HepG2 (cell line): ENCODE results near the gene AJM1. TPM values are rescaled to one million over a fixed set of nuclear protein-coding genes. Genes with fewer than 3 reads are reported as not detected.

Source experiments
- ATF7 ChIP-seq, 2 experiments: fragments of 450-650 bp in 1 of 2; sonication (generic) in 1 of 2; formaldehyde crosslinking in 1 of 2; IDR thresholded peaks; 2 replicates each; pipeline versions ENCODE4 v1.4.0 to v1.6.1; 2016 to 2020; ENCODE audit warnings: antibody characterized with exemption in 1 of 2, mild to moderate bottlenecking in 1 of 2, missing genetic modification reagents in 1 of 2
- NFRKB ChIP-seq: fragments of 450-650 bp; IDR thresholded peaks from 2 replicates; pipeline ENCODE4 v1.6.1; 2017
- PHF20 ChIP-seq: sonication (generic); formaldehyde crosslinking; IDR thresholded peaks from 2 replicates; pipeline ENCODE4 v1.5.0; 2020; ENCODE audit warnings: mild to moderate bottlenecking, missing genetic modification reagents
- RFXAP ChIP-seq: sonication (generic); formaldehyde crosslinking; IDR thresholded peaks from 2 replicates; pipeline ENCODE4 v1.4.0; 2020; ENCODE audit warnings: missing genetic modification reagents, borderline replicate concordance
- SOX13 ChIP-seq, 3 experiments: fragments of 450-650 bp in 1 of 3; sonication (generic) in 1 of 3; formaldehyde crosslinking in 1 of 3; IDR thresholded peaks in 2 of 3; conservative IDR thresholded peaks in 1 of 3; 2 replicates each; pipeline versions ENCODE4 v1.5.0 to v1.6.1; 2016 to 2020; ENCODE audit warnings: antibody characterized with exemption in 1 of 3, mild to moderate bottlenecking in 1 of 3, missing compliant biosample characterization in 1 of 3, missing genetic modification reagents in 1 of 3, moderate library complexity in 1 of 3
- SSRP1 ChIP-seq: IDR thresholded peaks from 2 replicates; pipeline ENCODE4 v1.6.1; 2016; ENCODE audit warnings: control low read depth
- ZNF230 ChIP-seq: sonication (generic); formaldehyde crosslinking; IDR thresholded peaks from 2 replicates; pipeline ENCODE4 v1.4.0; 2020; ENCODE audit warnings: mild to moderate bottlenecking, missing genetic modification reagents
- polyA plus RNA-seq, 8 experiments: library from polyadenylated mRNA; depleted of rRNA in 3 of 8; stranded (reverse) in 7 of 8; unstranded in 1 of 8; fragments of >200 nt; fragmentation: Illumina TruSeq in 4 of 8; extraction: Trizol in 4 of 8; gene quantifications; 2 replicates each; pipeline versions ENCODE4 v1.2.1 to v1.2.3, GENCODE V29; 2011 to 2016; ENCODE audit warnings: low read depth in 4 of 8, missing spikeins in 1 of 8, mixed read lengths in 1 of 8; ENCODE audit not compliant: insufficient read depth in 1 of 8
- total RNA-seq, 5 experiments: library from RNA; depleted of rRNA; stranded (reverse); fragments of >200 nt; fragmentation: Illumina TruSeq; extraction: Trizol; gene quantifications; 2 replicates each; pipeline ENCODE4 v1.2.3, GENCODE V29; 2016; ENCODE audit warnings: low read depth in 1 of 5
- TF ChIP-seq, protein P1 (sequence below): sonication (generic); formaldehyde crosslinking; IDR thresholded peaks from 2 replicates; pipeline ENCODE4 v1.4.0; 2020; ENCODE audit warnings: low read depth, mild to moderate bottlenecking, missing genetic modification reagents
- TF ChIP-seq, protein P2 (sequence below): sonication (generic); formaldehyde crosslinking; IDR thresholded peaks from 2 replicates; pipeline ENCODE4 v1.8.0; 2022; ENCODE audit warnings: mild to moderate bottlenecking, missing genetic modification reagents, moderate library complexity
- TF ChIP-seq, protein P3 (sequence below): sonication (generic); formaldehyde crosslinking; IDR thresholded peaks from one replicate; pipeline ENCODE4 v1.5.1; 2020; ENCODE audit warnings: mild to moderate bottlenecking, missing genetic modification reagents; ENCODE audit errors: not compliant biosample characterization
- TF ChIP-seq, protein P4 (sequence below): sonication (generic); formaldehyde crosslinking; IDR thresholded peaks from 2 replicates; pipeline ENCODE4 v1.4.0; 2020; ENCODE audit warnings: missing genetic modification reagents
- TF ChIP-seq, protein P5 (sequence below): sonication (generic); formaldehyde crosslinking; IDR thresholded peaks from 2 replicates; pipeline ENCODE4 v1.4.0; 2020; ENCODE audit warnings: missing genetic modification reagents

The AJM1 gene
- total and polyA plus RNA-seq, 2 of the 13 experiments (the other 11 are each of a cell fraction or from before 2014, with no cell fraction given), result 1.1 to 1.2 TPM

DNA sequence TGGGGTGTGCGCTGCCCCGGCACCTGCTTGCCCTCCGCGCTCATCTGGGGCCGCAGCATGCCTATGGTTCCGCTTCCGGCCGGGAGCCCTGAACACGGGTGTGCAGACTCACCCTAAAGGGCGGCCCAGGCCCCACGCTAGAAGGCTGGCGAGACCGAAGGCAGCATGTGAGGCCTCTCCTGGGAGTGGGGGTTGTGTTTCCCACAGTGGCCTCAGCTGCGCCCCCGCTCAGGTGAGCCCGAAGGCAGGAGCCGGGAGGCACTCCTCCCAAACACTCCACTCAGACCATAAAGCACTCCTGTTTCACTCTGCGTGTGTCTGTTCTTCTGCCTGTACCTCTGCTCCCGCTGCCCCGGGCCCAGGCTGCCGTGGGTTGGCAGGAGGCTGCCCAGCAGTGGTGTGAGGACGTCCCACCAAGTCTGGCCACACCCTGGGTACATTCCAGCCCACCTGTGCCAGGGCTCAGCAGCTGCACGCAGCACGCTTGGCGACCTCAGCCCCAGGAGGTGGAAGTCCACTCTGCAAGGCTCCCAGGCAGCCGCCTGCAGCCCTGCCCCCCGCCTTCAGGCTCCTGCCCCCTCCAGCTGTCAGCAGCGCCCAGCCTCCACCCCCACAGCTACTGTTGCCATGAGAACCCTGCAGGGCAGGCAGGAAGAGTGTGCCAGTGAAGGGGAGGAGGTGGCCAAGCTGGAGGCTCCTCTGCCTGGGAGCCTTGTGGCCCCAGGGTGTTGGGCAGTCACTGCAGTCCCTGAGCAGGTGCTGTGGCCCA is 1.2 kb upstream of the AJM1 start (continued):
- TF ChIP-seq, protein P1, sequence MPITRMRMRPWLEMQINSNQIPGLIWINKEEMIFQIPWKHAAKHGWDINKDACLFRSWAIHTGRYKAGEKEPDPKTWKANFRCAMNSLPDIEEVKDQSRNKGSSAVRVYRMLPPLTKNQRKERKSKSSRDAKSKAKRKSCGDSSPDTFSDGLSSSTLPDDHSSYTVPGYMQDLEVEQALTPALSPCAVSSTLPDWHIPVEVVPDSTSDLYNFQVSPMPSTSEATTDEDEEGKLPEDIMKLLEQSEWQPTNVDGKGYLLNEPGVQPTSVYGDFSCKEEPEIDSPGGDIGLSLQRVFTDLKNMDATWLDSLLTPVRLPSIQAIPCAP (CRISPR knock-in tag), result peak; percentile 79; the same call in 1 of the 2 replicates
- TF ChIP-seq, protein P2, sequence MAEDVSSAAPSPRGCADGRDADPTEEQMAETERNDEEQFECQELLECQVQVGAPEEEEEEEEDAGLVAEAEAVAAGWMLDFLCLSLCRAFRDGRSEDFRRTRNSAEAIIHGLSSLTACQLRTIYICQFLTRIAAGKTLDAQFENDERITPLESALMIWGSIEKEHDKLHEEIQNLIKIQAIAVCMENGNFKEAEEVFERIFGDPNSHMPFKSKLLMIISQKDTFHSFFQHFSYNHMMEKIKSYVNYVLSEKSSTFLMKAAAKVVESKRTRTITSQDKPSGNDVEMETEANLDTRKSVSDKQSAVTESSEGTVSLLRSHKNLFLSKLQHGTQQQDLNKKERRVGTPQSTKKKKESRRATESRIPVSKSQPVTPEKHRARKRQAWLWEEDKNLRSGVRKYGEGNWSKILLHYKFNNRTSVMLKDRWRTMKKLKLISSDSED (CRISPR knock-in tag), result no peak
- TF ChIP-seq, protein P3, sequence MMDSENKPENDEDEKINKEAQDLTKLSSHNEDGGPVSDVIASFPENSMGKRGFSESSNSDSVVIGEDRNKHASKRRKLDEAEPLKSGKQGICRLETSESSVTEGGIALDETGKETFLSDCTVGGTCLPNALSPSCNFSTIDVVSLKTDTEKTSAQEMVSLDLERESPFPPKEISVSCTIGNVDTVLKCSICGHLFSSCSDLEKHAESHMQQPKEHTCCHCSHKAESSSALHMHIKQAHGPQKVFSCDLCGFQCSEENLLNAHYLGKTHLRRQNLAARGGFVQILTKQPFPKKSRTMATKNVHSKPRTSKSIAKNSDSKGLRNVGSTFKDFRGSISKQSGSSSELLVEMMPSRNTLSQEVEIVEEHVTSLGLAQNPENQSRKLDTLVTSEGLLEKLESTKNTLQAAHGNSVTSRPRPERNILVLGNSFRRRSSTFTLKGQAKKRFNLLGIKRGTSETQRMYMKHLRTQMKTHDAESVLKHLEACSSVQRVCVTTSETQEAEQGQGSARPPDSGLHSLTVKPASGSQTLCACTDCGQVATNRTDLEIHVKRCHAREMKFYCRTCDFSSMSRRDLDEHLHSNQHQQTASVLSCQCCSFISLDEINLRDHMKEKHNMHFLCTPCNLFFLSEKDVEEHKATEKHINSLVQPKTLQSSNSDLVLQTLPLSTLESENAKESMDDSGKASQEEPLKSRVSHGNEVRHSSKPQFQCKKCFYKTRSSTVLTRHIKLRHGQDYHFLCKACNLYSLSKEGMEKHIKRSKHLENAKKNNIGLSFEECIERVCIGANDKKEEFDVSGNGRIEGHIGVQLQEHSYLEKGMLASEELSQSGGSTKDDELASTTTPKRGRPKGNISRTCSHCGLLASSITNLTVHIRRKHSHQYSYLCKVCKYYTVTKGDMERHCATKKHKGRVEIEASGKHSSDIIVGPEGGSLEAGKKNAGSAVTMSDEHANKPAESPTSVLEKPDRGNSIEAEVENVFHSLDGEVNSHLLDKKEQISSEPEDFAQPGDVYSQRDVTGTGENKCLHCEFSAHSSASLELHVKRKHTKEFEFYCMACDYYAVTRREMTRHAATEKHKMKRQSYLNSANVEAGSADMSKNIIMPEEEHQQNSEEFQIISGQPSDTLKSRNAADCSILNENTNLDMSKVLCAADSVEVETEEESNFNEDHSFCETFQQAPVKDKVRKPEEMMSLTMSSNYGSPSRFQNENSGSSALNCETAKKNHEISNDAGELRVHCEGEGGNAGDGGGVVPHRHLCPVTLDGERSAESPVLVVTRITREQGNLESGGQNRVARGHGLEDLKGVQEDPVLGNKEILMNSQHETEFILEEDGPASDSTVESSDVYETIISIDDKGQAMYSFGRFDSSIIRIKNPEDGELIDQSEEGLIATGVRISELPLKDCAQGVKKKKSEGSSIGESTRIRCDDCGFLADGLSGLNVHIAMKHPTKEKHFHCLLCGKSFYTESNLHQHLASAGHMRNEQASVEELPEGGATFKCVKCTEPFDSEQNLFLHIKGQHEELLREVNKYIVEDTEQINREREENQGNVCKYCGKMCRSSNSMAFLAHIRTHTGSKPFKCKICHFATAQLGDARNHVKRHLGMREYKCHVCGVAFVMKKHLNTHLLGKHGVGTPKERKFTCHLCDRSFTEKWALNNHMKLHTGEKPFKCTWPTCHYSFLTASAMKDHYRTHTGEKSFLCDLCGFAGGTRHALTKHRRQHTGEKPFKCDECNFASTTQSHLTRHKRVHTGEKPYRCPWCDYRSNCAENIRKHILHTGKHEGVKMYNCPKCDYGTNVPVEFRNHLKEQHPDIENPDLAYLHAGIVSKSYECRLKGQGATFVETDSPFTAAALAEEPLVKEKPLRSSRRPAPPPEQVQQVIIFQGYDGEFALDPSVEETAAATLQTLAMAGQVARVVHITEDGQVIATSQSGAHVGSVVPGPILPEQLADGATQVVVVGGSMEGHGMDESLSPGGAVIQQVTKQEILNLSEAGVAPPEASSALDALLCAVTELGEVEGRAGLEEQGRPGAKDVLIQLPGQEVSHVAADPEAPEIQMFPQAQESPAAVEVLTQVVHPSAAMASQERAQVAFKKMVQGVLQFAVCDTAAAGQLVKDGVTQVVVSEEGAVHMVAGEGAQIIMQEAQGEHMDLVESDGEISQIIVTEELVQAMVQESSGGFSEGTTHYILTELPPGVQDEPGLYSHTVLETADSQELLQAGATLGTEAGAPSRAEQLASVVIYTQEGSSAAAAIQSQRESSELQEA, result no peak
- TF ChIP-seq RFXAP (no peak), ZNF230 (CRISPR knock-in tag) (peak; percentile 77; the same call in 1 of the 2 replicates), PHF20 (no peak), ATF7 (IDR thresholded peaks at IDR 0.05) (no peak), ATF7 (CRISPR knock-in tag; IDR thresholded peaks at IDR 0.05) (no peak), SOX13 (IDR thresholded peaks at IDR 0.05) (peak; percentile 25; the same call in 1 of the 2 replicates), SOX13 (CRISPR knock-in tag; conservative IDR thresholded peaks at IDR 0.05 in 1 of 2, IDR thresholded peaks at IDR 0.05 in 1 of 2) (no peak), NFRKB (no peak), SSRP1 (CRISPR knock-in tag) (no peak)
- TF ChIP-seq, protein P4, sequence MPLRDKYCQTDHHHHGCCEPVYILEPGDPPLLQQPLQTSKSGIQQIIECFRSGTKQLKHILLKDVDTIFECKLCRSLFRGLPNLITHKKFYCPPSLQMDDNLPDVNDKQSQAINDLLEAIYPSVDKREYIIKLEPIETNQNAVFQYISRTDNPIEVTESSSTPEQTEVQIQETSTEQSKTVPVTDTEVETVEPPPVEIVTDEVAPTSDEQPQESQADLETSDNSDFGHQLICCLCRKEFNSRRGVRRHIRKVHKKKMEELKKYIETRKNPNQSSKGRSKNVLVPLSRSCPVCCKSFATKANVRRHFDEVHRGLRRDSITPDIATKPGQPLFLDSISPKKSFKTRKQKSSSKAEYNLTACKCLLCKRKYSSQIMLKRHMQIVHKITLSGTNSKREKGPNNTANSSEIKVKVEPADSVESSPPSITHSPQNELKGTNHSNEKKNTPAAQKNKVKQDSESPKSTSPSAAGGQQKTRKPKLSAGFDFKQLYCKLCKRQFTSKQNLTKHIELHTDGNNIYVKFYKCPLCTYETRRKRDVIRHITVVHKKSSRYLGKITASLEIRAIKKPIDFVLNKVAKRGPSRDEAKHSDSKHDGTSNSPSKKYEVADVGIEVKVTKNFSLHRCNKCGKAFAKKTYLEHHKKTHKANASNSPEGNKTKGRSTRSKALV (CRISPR knock-in tag), result no peak
- TF ChIP-seq, protein P5, sequence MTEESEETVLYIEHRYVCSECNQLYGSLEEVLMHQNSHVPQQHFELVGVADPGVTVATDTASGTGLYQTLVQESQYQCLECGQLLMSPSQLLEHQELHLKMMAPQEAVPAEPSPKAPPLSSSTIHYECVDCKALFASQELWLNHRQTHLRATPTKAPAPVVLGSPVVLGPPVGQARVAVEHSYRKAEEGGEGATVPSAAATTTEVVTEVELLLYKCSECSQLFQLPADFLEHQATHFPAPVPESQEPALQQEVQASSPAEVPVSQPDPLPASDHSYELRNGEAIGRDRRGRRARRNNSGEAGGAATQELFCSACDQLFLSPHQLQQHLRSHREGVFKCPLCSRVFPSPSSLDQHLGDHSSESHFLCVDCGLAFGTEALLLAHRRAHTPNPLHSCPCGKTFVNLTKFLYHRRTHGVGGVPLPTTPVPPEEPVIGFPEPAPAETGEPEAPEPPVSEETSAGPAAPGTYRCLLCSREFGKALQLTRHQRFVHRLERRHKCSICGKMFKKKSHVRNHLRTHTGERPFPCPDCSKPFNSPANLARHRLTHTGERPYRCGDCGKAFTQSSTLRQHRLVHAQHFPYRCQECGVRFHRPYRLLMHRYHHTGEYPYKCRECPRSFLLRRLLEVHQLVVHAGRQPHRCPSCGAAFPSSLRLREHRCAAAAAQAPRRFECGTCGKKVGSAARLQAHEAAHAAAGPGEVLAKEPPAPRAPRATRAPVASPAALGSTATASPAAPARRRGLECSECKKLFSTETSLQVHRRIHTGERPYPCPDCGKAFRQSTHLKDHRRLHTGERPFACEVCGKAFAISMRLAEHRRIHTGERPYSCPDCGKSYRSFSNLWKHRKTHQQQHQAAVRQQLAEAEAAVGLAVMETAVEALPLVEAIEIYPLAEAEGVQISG, result no peak; the same call in 1 of the 2 replicates
